Stomach (tissue), 4 donors: ENCODE results near the gene COPG2.

Source experiments
- POLR2A ChIP-seq, 4 donors: fragments of 450-650 bp; IDR thresholded peaks; one replicate each; pipeline ENCODE4 v1.6.1; 2016; ENCODE audit warnings: antibody characterized with exemption in 4 of 4, control low read depth in 2 of 4, mild to moderate bottlenecking in 1 of 4, moderate library complexity in 1 of 4
- POLR2AphosphoS5 ChIP-seq, 3 donors: sonication (generic); formaldehyde crosslinking; IDR thresholded peaks; one replicate each; pipeline ENCODE4 v1.6.1; 2016; ENCODE audit warnings: antibody characterized with exemption in 3 of 3
- TF ChIP-seq, protein P1 (sequence below), 7 experiments: fragments of 450-650 bp in 4 of 7; fragments of 200-600 bp in 3 of 7; sonication (generic) in 3 of 7; IDR thresholded peaks; one replicate each; pipeline ENCODE4 v1.5.1; 2016 to 2019; ENCODE audit warnings: antibody characterized with exemption in 7 of 7, control low read depth in 2 of 7, mild to moderate bottlenecking in 1 of 7

GRCh38 chr7:130566168-130566897 lies 102.2 kb downstream of the COPG2 start:
- TF ChIP-seq, protein P1, sequence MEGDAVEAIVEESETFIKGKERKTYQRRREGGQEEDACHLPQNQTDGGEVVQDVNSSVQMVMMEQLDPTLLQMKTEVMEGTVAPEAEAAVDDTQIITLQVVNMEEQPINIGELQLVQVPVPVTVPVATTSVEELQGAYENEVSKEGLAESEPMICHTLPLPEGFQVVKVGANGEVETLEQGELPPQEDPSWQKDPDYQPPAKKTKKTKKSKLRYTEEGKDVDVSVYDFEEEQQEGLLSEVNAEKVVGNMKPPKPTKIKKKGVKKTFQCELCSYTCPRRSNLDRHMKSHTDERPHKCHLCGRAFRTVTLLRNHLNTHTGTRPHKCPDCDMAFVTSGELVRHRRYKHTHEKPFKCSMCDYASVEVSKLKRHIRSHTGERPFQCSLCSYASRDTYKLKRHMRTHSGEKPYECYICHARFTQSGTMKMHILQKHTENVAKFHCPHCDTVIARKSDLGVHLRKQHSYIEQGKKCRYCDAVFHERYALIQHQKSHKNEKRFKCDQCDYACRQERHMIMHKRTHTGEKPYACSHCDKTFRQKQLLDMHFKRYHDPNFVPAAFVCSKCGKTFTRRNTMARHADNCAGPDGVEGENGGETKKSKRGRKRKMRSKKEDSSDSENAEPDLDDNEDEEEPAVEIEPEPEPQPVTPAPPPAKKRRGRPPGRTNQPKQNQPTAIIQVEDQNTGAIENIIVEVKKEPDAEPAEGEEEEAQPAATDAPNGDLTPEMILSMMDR (IDR thresholded peaks at IDR 0.05): no peak
- TF ChIP-seq POLR2A (IDR thresholded peaks at IDR 0.05) (no peak), POLR2AphosphoS5 (IDR thresholded peaks at IDR 0.05) (no peak)
